Measurements from ENCODE around the gene CDC25A.
A peak's percentile ranks its signal among the peaks of the same experiment; 100 is the strongest.

CDC25A gene

DNA sequence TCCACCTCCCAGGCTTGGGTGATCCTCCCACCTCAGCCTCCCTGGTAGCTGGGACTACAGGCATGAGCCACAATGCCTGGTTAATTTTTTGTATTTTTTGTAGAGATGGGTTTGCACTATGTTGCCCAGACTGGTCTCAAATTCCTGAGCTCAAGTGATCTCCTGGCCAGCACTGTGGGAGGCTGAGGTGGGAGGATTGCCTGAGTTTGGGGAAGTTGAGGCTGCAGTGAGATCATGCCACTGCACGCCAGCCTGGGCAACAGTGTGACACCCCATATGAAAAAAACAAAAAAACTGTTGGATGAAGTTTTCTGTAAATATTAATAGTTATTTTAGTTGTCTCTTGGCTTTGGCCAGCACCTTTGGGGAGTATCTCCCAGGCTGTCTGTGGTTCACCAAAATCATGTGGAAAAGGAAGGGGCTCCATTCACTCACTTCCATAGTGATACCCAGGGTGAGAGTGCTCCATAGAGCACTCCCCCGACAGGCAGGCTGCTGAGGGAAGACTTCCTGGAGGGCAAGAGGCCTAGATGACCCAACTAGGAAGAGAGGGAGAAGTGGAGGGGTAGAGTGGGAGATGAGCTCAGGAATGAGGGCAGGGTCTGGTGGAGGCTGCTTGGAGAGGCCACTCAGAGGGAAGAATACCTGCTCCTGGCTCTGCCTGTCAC, 47.1 kb downstream of the CDC25A start:
- no peak for DNase-seq

GRCh38 chr3:48140336-48140757, 47.9 kb downstream of the CDC25A start:
- DNase-seq, result no peak

DNA sequence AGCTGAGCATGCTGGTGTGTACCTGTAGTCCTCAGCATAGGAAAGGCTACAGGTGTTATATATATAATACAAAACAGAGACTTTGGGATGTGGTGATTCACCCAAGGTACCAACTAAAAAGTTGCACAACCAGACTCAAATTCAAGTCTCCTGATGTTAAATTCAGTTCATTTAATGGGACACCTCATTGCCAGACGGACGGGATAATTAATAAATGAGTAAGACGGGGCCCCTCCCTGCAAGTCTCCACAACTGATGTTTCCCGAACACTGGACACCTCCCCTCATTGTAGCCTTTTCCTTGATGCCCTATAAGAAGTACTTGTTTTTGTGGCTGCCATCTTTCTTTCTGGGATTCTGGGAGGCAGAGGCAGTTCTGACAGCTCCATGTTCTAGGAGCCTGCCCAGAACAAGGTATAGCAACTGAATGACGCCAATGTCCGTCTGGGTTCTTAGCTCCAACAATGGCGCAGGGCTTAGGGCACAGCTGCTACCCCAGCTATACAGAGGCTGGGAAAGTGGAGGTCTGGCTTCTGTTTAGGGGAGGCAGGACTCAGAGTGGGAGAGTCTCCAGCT, 50.7 kb downstream of the CDC25A start:
- DNase-seq, result no peak

- no peak for DNase-seq
Measured at GRCh38 chr3:48135552-48136495, 52.4 kb downstream of the CDC25A start.

GRCh38 chr3:48130321-48130904, 57.8 kb downstream of the CDC25A start:
- no peak for DNase-seq

DNA sequence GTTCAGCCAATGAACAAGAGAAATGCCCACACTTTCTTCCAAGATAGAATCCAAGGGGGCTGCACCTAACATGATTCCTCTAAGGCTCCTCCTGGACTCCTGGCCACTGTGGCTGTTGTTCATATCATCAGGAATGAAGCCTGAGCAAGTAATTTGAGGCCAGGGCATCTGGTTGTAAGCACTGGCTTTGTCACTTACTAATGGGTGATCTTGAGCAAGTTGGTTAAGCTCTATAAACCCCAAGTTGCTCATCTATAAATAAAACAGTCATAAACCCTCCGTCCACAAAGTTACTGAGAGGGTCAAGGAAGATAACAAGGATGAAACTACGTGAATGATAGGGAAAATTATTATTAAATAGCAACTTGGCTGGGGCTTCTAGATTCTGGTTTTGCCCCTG, 58.3 kb downstream of the CDC25A start:
- DNase-seq, result no peak

DNA sequence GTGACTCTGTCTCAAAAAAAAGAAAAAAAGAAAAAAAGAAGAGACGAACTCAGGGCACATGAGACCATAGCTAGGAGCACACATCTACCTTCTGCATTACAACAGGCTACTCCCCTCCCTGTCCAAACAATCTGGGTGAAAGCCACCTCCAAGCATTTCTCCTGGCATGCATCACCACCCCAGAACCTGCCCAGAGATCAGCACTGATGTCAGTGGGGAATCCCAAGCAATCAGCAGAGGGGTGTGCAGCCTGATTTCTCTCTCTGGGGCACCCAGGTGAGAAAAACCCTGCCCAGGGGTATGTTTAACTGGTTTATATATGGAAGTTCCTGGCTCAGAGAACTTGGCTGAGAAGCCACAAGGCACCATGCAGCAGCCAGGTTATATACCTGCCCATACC, 59.4 kb downstream of the CDC25A start:
- DNase-seq, result no peak

DNA sequence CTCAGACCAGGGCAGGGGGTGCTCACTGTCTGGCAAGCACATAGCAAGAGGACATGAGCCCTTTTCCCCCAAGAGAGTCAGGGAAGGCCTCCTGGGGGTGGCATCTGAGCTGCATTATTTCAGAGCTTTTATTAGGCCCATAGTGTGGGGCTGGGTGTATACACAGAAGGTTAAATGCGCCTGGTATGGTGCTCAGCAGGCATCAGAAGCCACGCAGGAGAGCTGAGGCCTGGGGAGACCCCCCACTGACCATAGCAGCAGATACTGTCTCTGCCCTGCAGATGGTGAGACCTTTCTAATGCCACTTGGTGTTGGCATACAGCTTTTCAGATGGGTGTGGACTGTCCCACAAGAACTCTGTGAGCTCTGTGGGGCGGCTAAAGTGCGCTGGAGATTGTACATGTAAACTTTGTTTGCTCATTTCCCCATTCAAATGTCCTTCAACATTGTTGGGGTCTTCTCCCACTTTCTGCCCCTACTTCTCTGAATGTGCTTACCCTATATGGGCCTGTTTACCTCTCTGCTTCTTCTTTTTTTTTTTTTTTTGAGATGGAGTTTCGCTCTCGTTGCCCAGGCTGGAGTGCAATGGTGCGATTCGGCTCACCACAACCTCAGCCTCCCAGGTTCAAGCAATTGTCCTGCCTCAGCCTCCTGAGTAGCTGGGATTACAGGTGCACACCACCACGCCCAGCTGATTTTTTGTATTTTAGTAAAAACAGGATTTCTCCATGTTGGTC, 62.2 kb downstream of the CDC25A start:
- no peak for DNase-seq

DNA sequence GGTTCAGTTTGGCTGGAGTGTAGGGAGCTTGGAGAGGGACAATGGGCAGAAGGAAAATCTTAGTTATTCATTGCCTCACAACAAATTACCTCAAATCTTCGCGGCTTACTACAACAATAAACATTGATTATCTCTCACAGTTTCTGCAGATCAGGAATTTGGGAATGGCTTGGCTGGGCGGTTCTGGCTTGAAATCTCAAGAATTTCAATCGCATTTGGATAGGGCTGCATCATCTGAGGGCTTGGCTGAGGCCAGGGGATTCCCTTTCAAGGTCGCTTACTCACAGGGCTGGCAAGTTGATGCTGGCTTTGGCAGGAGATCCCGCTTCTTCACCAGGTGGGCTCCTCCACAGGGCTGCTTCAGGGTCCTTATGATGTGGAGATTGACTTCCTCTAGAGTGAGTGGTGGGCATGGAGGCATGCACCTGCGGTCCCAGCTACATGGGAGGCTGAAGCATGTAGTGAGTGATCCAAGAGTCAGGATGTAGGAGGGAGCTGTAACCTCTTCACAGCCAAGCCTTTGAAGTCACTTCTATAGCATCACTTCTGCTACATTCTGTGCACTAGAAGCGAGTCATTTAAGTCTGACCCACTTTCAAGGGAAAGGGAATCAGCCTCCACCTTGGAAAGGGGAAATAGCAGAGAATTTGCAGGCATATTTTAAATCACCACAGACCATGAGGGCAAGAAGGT, 63.1 kb downstream of the CDC25A start:
- DNase-seq, result no peak

DNA sequence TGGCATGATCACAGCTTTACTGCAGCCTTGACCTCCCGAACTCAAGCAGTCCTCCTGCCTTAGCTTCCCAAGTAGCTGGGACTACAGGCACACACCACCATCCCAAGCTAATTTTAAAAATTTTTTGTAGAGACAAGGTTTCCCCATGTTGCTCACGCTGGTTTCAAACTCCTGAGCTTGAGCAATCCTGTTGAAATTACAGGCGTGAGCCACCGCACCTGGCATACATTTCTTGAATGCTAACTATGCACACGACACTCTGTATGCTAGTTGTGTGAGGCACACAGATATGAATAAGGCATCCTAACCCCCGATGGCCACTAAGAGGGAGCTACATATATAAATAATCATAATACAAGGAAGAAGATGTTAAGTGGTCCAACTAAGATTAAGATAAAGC, 64.9 kb downstream of the CDC25A start:
- DNase-seq, result no peak

DNA sequence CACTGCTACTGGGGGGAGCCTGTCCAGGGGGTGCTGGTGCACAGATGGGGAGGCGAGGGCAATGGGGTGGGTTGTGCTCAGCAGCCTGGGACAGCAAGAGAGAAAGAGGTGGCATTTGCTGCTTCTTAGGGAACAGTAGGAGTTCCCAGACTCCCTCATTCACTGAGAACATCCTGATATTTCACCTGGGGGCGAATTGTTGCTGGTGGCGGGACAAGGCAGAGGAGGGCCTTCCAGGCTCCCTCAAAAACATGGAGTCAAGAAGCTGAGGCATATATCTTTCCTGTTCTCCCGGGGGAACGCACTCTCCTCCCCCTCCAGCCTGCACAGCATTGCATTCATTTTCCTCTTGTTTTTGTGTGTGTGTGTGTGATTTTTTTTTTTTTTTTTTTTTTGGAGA, 65.7 kb downstream of the CDC25A start:
- DNase-seq, result no peak

DNA sequence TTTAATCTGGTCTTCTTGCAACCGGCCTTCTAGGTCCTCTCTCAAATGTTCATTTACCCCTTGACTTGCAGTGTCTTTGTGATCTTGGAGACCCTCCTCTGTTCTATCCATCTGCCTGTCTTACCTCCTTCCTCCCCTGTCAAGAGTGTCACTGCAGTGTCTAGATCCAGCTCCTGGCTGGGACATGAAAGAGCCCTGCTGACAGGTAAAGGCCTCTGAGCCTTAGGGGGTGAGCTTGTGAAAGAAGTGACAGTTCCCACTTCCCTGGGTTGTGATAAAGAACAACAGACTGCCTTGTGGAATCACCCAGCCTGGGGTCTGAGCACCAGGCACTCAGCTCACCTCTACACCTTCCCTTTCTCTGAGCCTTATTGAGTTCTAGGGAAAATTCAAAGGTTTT, 68.0 kb downstream of the CDC25A start:
- DNase-seq, result no peak

GRCh38 chr3:48119505-48120193, 68.6 kb downstream of the CDC25A start:
- no peak for DNase-seq

DNA sequence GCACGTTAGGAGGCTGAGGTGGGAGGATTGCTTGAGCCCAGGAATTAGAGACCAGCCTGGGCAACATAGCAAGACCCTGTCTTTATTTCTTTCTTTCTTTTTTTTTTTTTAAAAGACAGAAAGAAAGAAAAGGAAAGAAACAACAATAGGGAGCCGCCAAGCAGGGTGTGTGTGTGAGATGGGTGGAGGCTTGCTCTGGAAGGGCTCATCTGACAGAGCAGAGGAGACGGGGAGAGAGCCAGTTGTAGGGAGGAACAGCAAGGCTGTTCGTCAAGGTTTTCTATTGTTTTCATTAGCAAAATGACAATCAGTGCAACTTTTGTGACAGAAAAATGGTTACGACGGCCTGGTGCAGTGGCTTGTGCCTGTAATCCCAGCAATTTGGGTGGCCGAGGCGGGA, 69.3 kb downstream of the CDC25A start:
- DNase-seq, result no peak

DNA sequence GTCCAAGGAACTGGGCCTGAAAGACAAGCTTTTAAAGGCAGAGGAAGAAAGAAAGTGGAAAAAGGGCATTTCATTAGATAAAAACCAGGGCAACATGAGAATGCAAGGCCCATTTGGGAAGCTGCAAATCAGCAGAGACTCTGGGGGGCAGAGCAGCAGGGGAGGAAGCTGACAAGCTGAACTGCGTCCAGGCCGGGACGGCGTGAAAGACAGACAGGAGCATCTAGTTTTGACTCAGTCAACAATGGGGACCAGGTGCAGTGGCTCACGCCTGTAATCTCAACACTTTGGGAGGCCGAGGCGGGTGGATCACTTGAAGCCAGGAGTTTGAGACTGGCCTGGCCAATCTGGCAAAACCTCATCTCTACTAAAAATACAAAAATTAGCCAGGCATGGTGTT, 69.9 kb downstream of the CDC25A start:
- no peak for DNase-seq

DNA sequence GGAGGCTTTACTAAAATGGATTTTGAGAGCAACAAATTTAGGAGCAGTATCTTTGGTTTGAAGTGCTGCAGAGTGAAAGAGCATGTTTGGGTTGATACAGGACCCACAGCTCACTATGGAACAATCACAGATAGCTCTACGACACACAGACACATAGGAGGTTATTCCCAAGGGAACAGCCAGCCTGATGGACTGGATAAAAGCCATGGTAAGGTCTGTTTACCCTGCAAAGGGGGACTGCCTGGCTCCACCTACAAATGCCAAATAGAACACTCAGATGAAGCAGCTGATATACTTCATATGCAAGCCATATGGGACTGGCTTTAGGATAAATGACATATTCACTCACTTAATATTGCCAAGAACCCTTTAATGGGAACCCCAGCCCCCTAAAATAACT, 75.4 kb downstream of the CDC25A start:
- DNase-seq, result no peak

- peak; percentile 53 for DNase-seq
Measured at GRCh38 chr3:48112108-48112791, 76.0 kb downstream of the CDC25A start.

GRCh38 chr3:48110463-48110862, 77.8 kb downstream of the CDC25A start:
- DNase-seq, result no peak

DNA sequence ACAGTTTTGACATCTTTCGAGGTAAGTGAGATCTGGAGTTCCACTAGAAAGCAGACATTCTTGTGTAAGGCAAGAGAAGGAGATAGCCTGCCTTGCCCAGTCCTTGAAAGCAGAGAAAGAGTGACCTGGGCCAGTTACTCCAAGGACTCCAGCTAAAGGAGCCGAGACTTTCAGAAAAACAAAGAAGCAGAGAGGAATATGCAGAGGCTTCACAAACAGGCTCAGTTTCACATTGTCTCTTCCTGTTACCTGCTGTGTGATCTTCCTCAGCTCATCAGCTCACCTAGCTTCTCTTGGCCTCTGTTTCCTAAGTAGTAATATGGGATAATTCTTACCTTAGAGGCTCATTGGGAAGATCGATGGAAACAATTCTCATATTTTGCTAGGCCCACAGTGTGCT, 81.0 kb downstream of the CDC25A start:
- no peak for DNase-seq

Measured in hematopoietic multipotent progenitor cell treated with erythropoietin and hydrocortisone succinate and interleukin-3 and kit ligand, for 6 days (in vitro differentiated cells).